Right renal cortex interstitium (tissue), 3 donors: ENCODE data around the gene WDPCP. TPM values are rescaled to one million over a fixed set of nuclear protein-coding genes. Genes with fewer than 3 reads are reported as not detected.
"Not testable (repeated sequence)": the region's sequence is repeated elsewhere in the genome, so short reads cannot be mapped to it uniquely, and the experiment has no call there.

Experiments
- DNase-seq, 3 donors: peaks; one replicate each; pipeline ENCODE4 v3.0.0-alpha.2; 2013; ENCODE audit warnings: low read depth in 3 of 3, low spot score in 2 of 3
- polyA plus RNA-seq, 3 donors: library from polyadenylated mRNA; unstranded; fragments of 120-200 nt; gene quantifications; one replicate each; pipeline ENCODE4 v1.2.1, GENCODE V29; 2013; ENCODE audit not compliant: insufficient read length in 3 of 3

Gene WDPCP
- polyA plus RNA-seq, 3 donors, result 14.0 to 14.8 (median 14.3) TPM

- no peak for DNase-seq
Observed at GRCh38 chr2:63590626-63591408, 2.5 kb upstream of the WDPCP start.

GRCh38 chr2:63589148-63589958, 1.1 kb upstream of the WDPCP start:
- peak; percentile 2 to 8 (median 6) for DNase-seq

GRCh38 chr2:63587814-63588384, 378 bp downstream of the WDPCP start:
- peak in 2 of 3 donors; percentile 0 to 6 for DNase-seq

GRCh38 chr2:63582873-63583272, 5.4 kb downstream of the WDPCP start:
- DNase-seq, result no peak

- no peak for DNase-seq
Observed at GRCh38 chr2:63581298-63581961, 6.8 kb downstream of the WDPCP start.

GRCh38 chr2:63580651-63581297, 7.5 kb downstream of the WDPCP start:
- DNase-seq, result no peak

GRCh38 chr2:63578767-63579166, 9.5 kb downstream of the WDPCP start:
- DNase-seq, result no peak

- DNase-seq, result no peak
Observed at GRCh38 chr2:63576546-63576945, 11.7 kb downstream of the WDPCP start.

- not testable (repeated sequence) for DNase-seq
Observed at GRCh38 chr2:63573726-63574345, 14.4 kb downstream of the WDPCP start.

- not testable (repeated sequence) for DNase-seq
Observed at GRCh38 chr2:63573026-63573425, 15.3 kb downstream of the WDPCP start.

GRCh38 chr2:63572001-63572400, 16.3 kb downstream of the WDPCP start:
- DNase-seq, result no peak

- no peak for DNase-seq
Observed at GRCh38 chr2:63571291-63571690, 17.0 kb downstream of the WDPCP start.

GRCh38 chr2:63569740-63570139, 18.5 kb downstream of the WDPCP start:
- no peak for DNase-seq

- no peak for DNase-seq
Observed at GRCh38 chr2:63562751-63563150, 25.5 kb downstream of the WDPCP start.

GRCh38 chr2:63558922-63559321, 29.4 kb downstream of the WDPCP start:
- DNase-seq, result not testable (repeated sequence)

- DNase-seq, result not testable (repeated sequence)
Observed at GRCh38 chr2:63557819-63558218, 30.5 kb downstream of the WDPCP start.

- no peak for DNase-seq
Observed at GRCh38 chr2:63555931-63556330, 32.3 kb downstream of the WDPCP start.

- no peak for DNase-seq
Observed at GRCh38 chr2:63555299-63555698, 33.0 kb downstream of the WDPCP start.

GRCh38 chr2:63553049-63553448, 35.2 kb downstream of the WDPCP start:
- no peak for DNase-seq

GRCh38 chr2:63545023-63545422, 43.3 kb downstream of the WDPCP start:
- DNase-seq, result no peak
